GM21619 (cell line): ENCODE measurements around the gene MBD3.
A peak's percentile ranks its signal among the peaks of the same experiment; 100 is the strongest.

Experiments used
- ATAC-seq: cut with Tn5 transposase; IDR thresholded peaks from one replicate; pipeline ENCODE4 v1.9.1; 2021; ENCODE audit not compliant: unreplicated experiment

MBD3 gene

DNA sequence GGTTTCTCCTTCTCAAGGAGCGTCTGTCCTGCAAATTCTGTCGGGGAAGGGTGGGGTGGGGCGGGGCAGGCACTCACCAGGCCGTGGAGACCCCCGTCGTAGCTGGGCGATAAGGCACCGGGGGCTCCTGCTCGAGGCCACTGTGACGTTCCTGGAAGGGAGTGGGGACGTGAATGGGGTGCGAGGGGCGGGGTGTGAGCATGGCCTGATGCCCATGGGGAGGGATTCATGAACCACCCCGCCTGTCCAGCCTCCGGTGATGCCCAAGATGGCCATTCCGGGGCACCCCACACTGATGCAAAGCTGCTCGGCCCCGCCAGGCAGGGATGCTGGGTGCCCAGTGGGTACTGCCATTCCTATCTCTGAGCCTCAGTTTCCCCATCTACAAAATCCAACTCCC lies 27.0 kb upstream of the MBD3 start:
- ATAC-seq = no peak

- ATAC-seq = no peak
Observed at GRCh38 chr19:1619094-1619439, 26.4 kb upstream of the MBD3 start.

DNA sequence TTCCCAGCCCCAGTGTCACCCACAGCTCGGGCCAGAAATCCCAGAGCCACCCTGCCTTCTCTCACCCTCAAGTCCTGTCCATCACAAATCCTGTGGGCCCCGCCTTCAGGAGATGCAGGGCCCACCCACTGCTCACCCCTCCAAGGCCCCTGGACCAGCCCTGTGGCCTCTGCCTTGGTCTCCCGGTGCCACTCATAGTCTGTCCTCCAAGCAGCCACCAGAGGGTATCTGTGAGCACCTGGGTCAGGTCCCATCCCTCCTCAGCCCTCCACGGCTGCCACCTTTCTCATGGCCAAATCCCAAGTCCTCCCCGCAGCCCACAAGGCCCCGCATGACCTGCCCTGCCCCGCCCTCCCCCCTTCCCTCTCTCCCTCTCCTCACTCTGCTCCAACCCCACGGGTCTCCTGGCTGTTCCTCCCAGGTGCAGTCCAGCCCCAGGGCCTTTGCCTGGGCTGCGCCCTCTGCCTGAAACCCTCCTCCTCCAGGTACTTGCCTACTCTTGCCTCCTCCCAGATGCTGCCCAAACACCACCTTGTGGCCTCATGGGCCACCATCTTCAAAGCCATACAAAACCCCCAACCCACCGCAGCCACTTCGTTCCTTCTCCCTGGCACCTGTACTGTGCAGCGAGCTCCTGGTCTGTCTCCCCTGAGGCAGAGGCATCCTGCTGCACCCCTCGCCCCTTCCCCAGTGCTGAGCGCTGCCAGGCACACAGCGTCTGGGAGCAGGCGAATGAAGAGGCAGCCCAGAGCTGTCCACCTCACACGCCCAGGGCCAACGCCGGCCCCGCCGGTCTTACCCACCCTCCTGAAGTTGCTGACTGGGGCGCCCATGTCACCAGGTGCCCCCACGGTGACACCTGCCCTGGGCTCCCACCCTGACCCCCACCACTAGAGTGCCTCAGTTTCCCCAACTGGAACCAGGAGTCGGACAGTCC lies 25.8 kb upstream of the MBD3 start:
- no peak for ATAC-seq

GRCh38 chr19:1616875-1617274 lies 24.2 kb upstream of the MBD3 start:
- no peak for ATAC-seq

GRCh38 chr19:1616396-1616795 lies 23.7 kb upstream of the MBD3 start:
- ATAC-seq = no peak

DNA sequence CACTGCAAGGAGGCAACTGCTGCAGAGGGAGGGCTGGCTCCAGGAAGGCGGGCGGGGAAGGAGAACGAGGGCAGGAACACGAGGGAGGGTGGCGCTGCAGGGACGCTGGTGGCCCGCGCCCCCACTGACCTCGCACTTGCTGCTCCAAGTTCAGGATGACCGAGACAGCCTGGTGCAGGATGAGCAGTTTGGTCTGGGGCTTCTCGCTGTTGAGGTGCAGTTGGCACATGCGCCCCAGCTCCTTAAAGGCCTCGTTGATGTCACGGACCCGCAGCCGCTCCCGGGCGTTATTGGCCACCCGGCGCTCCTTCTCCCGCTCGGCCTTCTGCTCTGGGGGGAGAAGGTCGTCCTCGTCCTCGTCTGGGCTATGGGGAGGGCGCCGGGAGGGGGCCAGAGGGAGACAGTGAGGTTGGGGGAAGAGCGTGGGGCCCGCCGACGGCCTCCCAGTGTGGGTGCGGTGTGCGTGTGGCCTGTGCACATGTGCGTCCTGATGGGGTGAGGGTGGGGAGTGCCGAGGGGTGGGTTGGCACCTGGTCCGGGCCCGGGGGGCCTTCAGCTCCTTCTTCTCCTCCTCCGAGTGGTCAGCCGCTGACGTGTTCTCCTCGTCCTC lies 22.6 kb upstream of the MBD3 start:
- ATAC-seq = no peak

GRCh38 chr19:1613808-1614570 lies 21.3 kb upstream of the MBD3 start:
- no peak for ATAC-seq

DNA sequence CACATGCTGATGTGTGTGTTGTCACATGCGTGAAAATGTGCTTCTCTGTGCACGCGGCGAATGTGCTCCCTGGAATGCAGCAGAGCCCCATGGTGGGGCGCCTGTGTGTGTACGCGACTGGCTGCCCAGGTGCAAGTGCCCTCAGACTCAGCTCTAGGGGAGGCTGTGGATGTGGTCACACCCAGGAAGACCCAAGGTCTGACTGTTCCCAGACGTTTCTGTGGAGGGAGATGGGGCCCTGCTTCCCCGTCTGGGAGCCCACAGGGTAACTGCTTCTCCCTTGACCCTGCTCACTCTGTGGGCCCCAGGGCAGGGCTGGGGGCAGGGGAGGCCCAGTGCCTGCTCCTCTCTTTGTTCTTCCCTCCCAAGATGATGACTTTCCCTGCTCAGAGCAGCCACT lies 20.5 kb upstream of the MBD3 start:
- ATAC-seq = no peak

DNA sequence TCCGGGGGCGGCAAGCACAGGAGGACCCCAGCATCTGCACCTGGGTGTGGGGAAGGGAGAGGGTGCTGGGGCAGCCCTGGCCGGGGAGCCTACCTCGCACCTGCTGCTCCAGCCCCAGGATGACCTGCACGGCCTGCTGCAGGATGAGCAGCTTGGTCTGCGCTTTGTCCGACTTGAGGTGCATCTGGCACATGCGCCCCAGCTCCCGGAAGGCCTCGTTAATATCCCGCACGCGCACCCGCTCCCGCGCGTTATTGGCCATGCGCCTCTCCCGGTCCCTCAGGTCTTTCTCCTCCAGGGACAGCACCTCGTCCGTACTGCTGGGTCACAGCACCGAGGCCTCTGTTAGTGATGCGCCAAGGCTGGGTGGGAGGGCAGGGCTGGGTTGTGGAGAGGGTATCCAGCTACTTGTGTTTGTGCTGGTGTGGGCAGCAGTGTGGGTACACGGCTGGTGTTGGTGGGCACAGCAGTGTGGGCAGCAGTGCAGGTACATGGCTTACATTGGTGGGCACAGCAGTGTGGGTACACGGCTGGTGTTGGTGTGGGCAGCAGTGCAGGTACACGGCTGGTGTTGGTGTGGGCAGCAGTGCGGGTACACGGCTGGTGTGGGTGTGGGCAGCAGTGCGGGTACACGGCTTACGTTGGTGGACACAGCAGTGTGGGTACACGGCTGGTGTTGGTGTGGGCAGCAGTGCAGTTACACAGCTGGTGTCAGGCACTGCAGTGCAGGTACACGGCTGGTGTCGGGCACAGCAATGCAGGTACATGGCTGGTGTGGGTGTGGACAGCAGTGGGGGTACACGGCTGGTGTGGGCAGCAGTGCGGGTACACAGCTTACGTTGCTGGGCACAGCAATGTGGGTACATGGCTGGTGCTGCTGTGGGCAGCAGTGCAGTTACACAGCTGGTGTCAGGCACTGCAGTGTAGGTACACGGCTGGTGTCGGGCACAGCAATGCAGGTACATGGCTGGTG lies 19.7 kb upstream of the MBD3 start:
- no peak for ATAC-seq

- no peak for ATAC-seq
Observed at GRCh38 chr19:1611353-1611752, 18.7 kb upstream of the MBD3 start.

DNA sequence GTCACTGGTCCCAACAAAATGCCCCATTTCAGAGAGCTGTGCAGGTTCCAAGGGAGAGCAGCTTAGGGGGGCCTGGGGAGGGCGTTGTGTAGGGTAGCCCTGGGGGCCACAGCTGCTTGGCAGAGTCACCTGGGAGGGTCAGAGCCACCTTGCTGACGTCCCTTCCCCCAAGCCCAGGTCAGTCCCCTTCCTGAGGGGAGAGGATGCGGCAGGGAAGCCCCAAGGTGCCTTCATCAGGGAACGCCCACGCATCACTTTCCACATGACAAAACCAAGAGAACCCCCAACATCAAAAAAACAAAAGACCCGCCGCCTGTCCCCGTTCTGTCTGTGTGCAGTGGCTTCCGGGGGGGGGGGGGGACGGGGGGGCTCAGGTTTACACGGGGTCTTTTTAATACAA lies 17.9 kb upstream of the MBD3 start:
- no peak for ATAC-seq

- ATAC-seq = no peak
Observed at GRCh38 chr19:1609680-1610474, 17.2 kb upstream of the MBD3 start.

DNA sequence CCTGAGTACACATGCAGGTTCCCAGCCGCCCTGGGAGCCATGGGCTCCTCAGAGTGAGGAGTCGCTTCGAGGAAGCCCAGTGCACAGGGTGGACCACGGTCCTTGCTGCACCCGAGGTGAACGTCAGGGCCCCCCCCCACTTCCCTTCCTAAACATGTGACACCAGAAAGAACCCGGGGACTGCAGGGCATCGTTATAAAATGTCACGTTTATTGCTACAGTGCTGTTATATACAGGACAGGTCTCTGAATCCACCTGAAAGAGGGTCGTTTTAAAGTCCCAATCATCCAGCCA lies 16.4 kb upstream of the MBD3 start:
- ATAC-seq = no peak

DNA sequence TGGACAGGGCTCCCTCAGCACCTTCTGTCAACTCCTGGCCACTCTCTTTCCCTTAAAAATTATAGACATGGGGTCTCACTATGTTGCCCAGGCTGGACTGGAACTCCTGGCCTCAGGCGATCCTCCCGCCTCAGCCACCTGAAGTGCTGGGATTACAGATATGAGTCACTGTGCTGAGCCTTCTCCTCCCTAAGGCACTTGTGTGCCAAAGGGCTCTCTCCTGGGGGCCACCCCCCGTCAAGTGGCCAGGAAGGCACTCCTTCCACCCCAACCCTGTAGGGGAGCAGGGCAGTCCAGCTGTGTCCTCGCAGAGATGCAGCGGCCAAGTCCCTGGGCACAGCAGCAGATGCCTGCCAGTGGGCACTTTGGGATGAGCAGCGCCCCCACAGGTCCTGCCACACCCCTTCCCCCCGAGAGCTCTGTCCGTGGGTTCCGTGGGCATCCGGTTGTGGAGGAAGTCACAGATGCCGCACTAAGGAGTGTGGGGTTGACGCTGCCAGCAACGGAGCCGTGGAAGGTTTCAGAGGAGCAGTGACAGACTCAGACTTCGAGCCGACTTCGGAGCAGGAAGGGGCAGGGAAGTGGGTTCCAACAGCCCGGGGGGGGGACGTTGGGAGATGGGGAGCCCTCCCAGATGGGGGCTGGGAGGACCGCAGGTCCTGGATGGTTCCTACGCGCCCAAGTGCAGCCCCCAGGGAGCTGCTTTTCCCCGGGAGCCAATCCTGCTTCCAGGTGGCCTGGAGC lies 15.9 kb upstream of the MBD3 start:
- ATAC-seq = no peak

DNA sequence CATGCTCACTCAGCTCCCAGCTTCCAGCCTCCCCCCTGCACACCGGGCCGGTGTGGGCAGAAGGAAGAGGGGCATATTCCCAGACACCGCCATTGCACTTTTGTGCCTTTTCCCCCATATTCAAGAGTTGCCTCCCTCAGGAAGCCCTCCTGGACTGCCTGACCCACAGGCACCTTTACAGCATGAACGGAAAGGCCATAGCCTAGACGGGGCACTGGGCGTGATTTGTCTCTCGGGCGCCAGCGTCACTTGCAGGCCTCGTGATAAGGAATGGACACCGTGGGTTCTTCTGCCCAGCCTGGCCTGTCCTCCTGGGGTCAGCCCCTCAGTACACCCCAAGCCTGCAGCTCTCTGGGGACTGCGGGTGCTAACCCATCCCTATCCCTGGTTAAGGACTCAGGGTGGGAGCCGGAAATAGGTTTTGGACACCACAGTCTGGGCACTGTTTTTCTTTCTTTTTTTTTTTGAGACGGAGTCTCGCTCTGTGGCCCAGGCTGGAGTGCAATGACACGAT lies 13.5 kb upstream of the MBD3 start:
- no peak for ATAC-seq

DNA sequence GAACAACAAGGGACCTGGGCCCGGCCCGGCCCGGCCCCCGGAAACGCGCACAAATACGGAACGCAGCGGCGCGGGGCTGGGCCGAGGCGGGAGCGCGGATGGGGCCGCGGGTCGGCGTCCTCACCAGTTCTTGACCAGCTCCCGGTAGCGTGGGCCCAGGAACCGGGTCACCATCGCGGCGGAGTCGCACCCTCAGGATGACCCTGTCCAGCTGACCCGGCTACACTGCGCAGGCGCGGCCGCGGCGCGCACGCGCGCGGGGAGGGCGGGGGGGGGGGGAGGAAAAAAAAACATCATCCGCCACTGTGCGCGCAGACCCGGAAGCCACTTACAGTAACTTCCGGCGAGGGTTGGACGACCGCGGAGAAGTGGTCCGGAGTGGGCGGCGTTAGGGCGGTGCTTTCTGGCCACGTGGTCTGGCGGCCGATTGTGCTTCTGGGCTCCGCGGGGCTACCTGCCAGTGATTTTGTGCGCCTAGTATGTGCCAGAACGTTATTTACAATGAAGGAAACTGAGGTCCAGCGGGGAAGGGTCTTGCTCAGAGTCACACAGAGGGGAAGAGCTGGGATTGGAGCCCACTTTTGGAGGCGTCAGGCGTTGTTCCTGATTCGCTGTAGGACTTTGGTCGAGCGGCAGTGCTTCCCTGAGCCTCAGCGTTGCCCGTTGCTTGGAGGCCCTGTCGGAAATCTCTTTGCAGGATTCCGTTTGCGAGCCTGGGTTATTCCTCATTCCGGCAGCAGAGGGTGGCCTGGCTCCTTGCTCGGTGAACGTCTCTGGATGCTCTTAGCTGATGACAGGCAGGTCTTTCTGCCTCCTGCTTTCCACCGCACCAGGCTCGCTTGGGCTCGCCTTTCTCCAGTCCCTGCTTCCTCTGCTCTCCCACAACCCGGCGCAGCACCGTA lies 12.8 kb upstream of the MBD3 start, which contains the start of gene UQCR11:
UQCR11 (minus strand) TSS at position 227 of the 902 bp plus-strand sequence; CDS start at position 174, 53 bp downstream.
- ATAC-seq = peak; percentile 78

GRCh38 chr19:1602091-1602707 lies 9.5 kb upstream of the MBD3 start:
- ATAC-seq = no peak

GRCh38 chr19:1601613-1602064 lies 9.0 kb upstream of the MBD3 start:
- ATAC-seq = no peak
